GM23248 (cell line): Measurements from ENCODE around the gene BICC1.

ENCODE experiments used
- EZH2 ChIP-seq: fragments of 200-600 bp; sonication (generic); IDR thresholded peaks from 2 replicates; pipeline ENCODE4 v1.6.1; 2018; ENCODE audit warnings: antibody characterized with exemption, mild to moderate bottlenecking; ENCODE audit not compliant: insufficient read depth, poor library complexity, severe bottlenecking
- EZH2phosphoT487 ChIP-seq: fragments of 200-600 bp; sonication (generic); IDR thresholded peaks from 2 replicates; pipeline ENCODE4 v1.6.1; 2018; ENCODE audit warnings: antibody characterized with exemption, moderate library complexity, mild to moderate bottlenecking, low read depth; ENCODE audit not compliant: insufficient read depth

DNA sequence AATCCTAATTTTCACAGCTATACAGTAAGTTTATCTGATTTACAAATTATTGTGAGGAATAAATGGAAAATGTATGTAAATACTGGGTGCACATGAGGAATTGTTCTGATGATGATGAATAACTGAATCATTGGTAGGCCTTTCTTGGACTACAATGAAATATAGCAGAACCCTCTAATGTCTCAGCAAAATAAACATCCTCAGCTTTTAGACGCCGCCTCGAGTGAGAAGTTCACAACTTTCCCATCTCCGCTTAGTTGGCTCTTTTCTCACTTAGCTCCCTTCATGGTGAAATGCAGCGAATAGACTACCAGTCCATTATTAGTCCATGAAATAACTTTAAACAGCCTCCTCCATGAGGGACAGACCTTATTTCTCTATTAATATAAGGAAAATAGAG lies 182.3 kb downstream of the BICC1 start:
- TF ChIP-seq EZH2 = no peak
- TF ChIP-seq EZH2phosphoT487 = no peak
